Type B pancreatic cell (in vitro differentiated cells): ENCODE results near the gene SOX5. TPM values are rescaled to one million over a fixed set of nuclear protein-coding genes. Genes with fewer than 3 reads are reported as not detected.

Experiments used
- DNase-seq: peaks from one replicate; pipeline ENCODE4 v3.0.0; 2021; ENCODE audit warnings: mixed read lengths; ENCODE audit not compliant: unreplicated experiment; ENCODE audit errors: extremely low spot score
- H3K27ac Mint-ChIP-seq: 2 replicates; pipeline ENCODE4 v1.8.0; 2021; ENCODE audit warnings: mild to moderate bottlenecking, mixed read lengths
- H3K27me3 Mint-ChIP-seq: 2 replicates; pipeline ENCODE4 v1.8.0; 2021; ENCODE audit warnings: mixed read lengths
- H3K36me3 Mint-ChIP-seq: 2 replicates; pipeline ENCODE4 v1.8.0; 2021; ENCODE audit warnings: mixed read lengths
- H3K4me1 Mint-ChIP-seq: one replicate; pipeline ENCODE4 v1.8.0; 2021; ENCODE audit warnings: mixed read lengths; ENCODE audit not compliant: unreplicated experiment
- H3K4me3 Mint-ChIP-seq: 2 replicates; pipeline ENCODE4 v1.8.0; 2021; ENCODE audit warnings: mild to moderate bottlenecking, mixed read lengths
- H3K9me3 Mint-ChIP-seq: 2 replicates; pipeline ENCODE4 v1.8.0; 2021; ENCODE audit warnings: mixed read lengths
- CTCF ChIP-seq: fragments of 200-600 bp; sonication (generic); conservative IDR thresholded peaks from 2 replicates; pipeline ENCODE4 v1.5.0; 2021; ENCODE audit warnings: antibody characterized with exemption, mild to moderate bottlenecking
- total RNA-seq: library from RNA; stranded (reverse); gene quantifications from 2 replicates; pipeline ENCODE4 v1.2.1, GENCODE V29; 2021; ENCODE audit warnings: low replicate concordance

SOX5 gene
- total RNA-seq, 1 donor from 2014 or later: 32.8 TPM

- Mint-ChIP-seq H3K36me3 (peaks cover 19% of the 10 kb centered on the region), H3K9me3 (no peaks in the 10 kb centered on the region), H3K27me3 (no peaks in the 10 kb centered on the region), H3K27ac (no peak overlapping the region), H3K4me1 (peaks cover 10% of the 10 kb centered on the region), H3K4me3 (no peak overlapping the region)
- DNase-seq: no peak
- TF ChIP-seq CTCF: no peak
These were observed 37.9 kb downstream of the SOX5 start for GRCh38 chr12:23911574-23911973.

- no peak for DNase-seq
- no peak for TF ChIP-seq CTCF
- Mint-ChIP-seq H3K27me3 (no peaks in the 10 kb centered on the region), H3K27ac (no peak overlapping the region), H3K36me3 (peaks cover 19% of the 10 kb centered on the region), H3K4me1 (peaks cover 10% of the 10 kb centered on the region), H3K9me3 (no peaks in the 10 kb centered on the region), H3K4me3 (no peak overlapping the region)
These were observed 39.9 kb downstream of the SOX5 start for GRCh38 chr12:23909551-23909950.

GRCh38 chr12:23906329-23906728, 43.1 kb downstream of the SOX5 start:
- no peak for DNase-seq
- no peak overlapping the region for H3K27ac Mint-ChIP-seq
- no peaks in the 10 kb centered on the region for H3K9me3 Mint-ChIP-seq
- no peaks in the 10 kb centered on the region for H3K27me3 Mint-ChIP-seq
- peaks cover 10% of the 10 kb centered on the region for H3K4me1 Mint-ChIP-seq
- peaks cover 19% of the 10 kb centered on the region for H3K36me3 Mint-ChIP-seq
- TF ChIP-seq CTCF: no peak
- no peak overlapping the region for H3K4me3 Mint-ChIP-seq

GRCh38 chr12:23899434-23899833, 50.0 kb downstream of the SOX5 start:
- Mint-ChIP-seq H3K9me3 (no peaks in the 10 kb centered on the region), H3K4me1 (no peaks in the 10 kb centered on the region), H3K27ac (no peak overlapping the region), H3K4me3 (no peak overlapping the region), H3K27me3 (no peaks in the 10 kb centered on the region), H3K36me3 (peaks cover 21% of the 10 kb centered on the region)
- TF ChIP-seq CTCF: no peak
- no peak for DNase-seq

GRCh38 chr12:23898121-23898520, 51.3 kb downstream of the SOX5 start:
- H3K4me3 Mint-ChIP-seq: no peak overlapping the region
- H3K27me3 Mint-ChIP-seq: no peaks in the 10 kb centered on the region
- peaks cover 25% of the 10 kb centered on the region for H3K36me3 Mint-ChIP-seq
- DNase-seq: no peak
- H3K27ac Mint-ChIP-seq: no peak overlapping the region
- TF ChIP-seq CTCF: no peak
- H3K4me1 Mint-ChIP-seq: no peaks in the 10 kb centered on the region
- H3K9me3 Mint-ChIP-seq: no peaks in the 10 kb centered on the region

GRCh38 chr12:23895792-23896218, 53.7 kb downstream of the SOX5 start:
- no peak overlapping the region for H3K27ac Mint-ChIP-seq
- H3K4me1 Mint-ChIP-seq: no peaks in the 10 kb centered on the region
- no peaks in the 10 kb centered on the region for H3K27me3 Mint-ChIP-seq
- TF ChIP-seq CTCF: no peak
- no peaks in the 10 kb centered on the region for H3K9me3 Mint-ChIP-seq
- H3K36me3 Mint-ChIP-seq: peaks cover 19% of the 10 kb centered on the region
- no peak for DNase-seq
- H3K4me3 Mint-ChIP-seq: no peak overlapping the region
